ENCODE measurements around the gene LHFPL3.
"Not testable (repeated sequence)": the region's sequence is repeated elsewhere in the genome, so short reads cannot be mapped to it uniquely, and the experiment has no call there.

LHFPL3 gene

GRCh38 chr7:104328296-104328969 lies at the start of gene LHFPL3:
Gene LHFPL3, plus strand, starts transcription at chr7:104328603.
- no peak for DNase-seq

- not testable (repeated sequence) for DNase-seq
Observed at GRCh38 chr7:104281685-104282084, 46.7 kb upstream of the LHFPL3 start.

GRCh38 chr7:104286839-104287238 lies 41.6 kb upstream of the LHFPL3 start:
- no peak for DNase-seq

GRCh38 chr7:104288137-104288536 lies 40.3 kb upstream of the LHFPL3 start:
- DNase-seq: no peak

- no peak for DNase-seq
Observed at GRCh38 chr7:104294291-104294690, 34.1 kb upstream of the LHFPL3 start.

- no peak for DNase-seq
Observed at GRCh38 chr7:104296266-104296665, 32.1 kb upstream of the LHFPL3 start.

GRCh38 chr7:104296900-104297299 lies 31.5 kb upstream of the LHFPL3 start:
- no peak for DNase-seq

- DNase-seq: no peak
Observed at GRCh38 chr7:104299323-104299722, 29.1 kb upstream of the LHFPL3 start.

- no peak for DNase-seq
Observed at GRCh38 chr7:104299777-104300176, 28.6 kb upstream of the LHFPL3 start.

- DNase-seq: no peak
Observed at GRCh38 chr7:104306793-104307192, 21.6 kb upstream of the LHFPL3 start.

GRCh38 chr7:104317948-104318629 lies 10.3 kb upstream of the LHFPL3 start:
- no peak for DNase-seq

- no peak for DNase-seq
Observed at GRCh38 chr7:104327534-104327933, 869 bp upstream of the LHFPL3 start.

GRCh38 chr7:104327938-104328295 lies 486 bp upstream of the LHFPL3 start:
- DNase-seq: no peak

GRCh38 chr7:104328970-104329825 lies 795 bp downstream of the LHFPL3 start:
- no peak for DNase-seq

- DNase-seq: no peak
Observed at GRCh38 chr7:104341546-104341945, 13.1 kb downstream of the LHFPL3 start.

GRCh38 chr7:104352736-104353135 lies 24.3 kb downstream of the LHFPL3 start:
- no peak for DNase-seq

- DNase-seq: no peak
Observed at GRCh38 chr7:104357166-104357565, 28.8 kb downstream of the LHFPL3 start.

- DNase-seq: no peak
Observed at GRCh38 chr7:104358446-104359132, 30.2 kb downstream of the LHFPL3 start.

- no peak for DNase-seq
Observed at GRCh38 chr7:104362756-104363155, 34.4 kb downstream of the LHFPL3 start.

GRCh38 chr7:104363355-104363754 lies 35.0 kb downstream of the LHFPL3 start:
- no peak for DNase-seq

GRCh38 chr7:104366390-104366789 lies 38.0 kb downstream of the LHFPL3 start:
- no peak for DNase-seq

GRCh38 chr7:104367926-104368325 lies 39.5 kb downstream of the LHFPL3 start:
- DNase-seq: no peak

All from SIG-M5 (cell line).